IMR-90 (cell line): ENCODE measurements around the gene DSCAM. TPM values are rescaled to one million over a fixed set of nuclear protein-coding genes. Genes with fewer than 3 reads are reported as not detected.

Source experiments
- ATAC-seq: fragments of 200-7000 bp; cut with Tn5 transposase; 2 replicates; pipeline ENCODE4 v1.9.1; 2020; ENCODE audit warnings: low read depth, mild to moderate bottlenecking, moderate library complexity
- BruUV-seq: library from RNA; stranded (reverse); fragments of 400-500 nt; replicated peaks from 2 replicates; lab custom pipeline; 2021; lab: Mats Ljungman, UMichigan
- CTCF ChIA-PET: fragments of 300-600 bp; formaldehyde crosslinking; extraction: SDS; loops from one replicate; lab custom pipeline; 2021; ENCODE audit warnings: antibody characterized with exemption; lab: Yijun Ruan, JAX
- POLR2A ChIA-PET: fragments of 300-600 bp; sonication (Branson Sonifier 250); formaldehyde crosslinking; loops from one replicate; lab custom pipeline; 2022; ENCODE audit warnings: antibody characterized with exemption; ENCODE audit not compliant: unreplicated experiment; lab: Charles Lee
- DNase-seq: peaks from one replicate; pipeline ENCODE4 v3.0.0; 2013
- H2AFZ ChIP-seq: replicated peaks from 2 replicates; pipeline ENCODE3; 2013; ENCODE audit warnings: low read length, mild to moderate bottlenecking; ENCODE audit not compliant: poor library complexity
- H2AK5ac ChIP-seq: 2 replicates; pipeline ENCODE4 v1.6.1; 2013; ENCODE audit warnings: low read depth, low read length, inconsistent platforms
- H2AK9ac ChIP-seq: replicated peaks from 2 replicates; pipeline ENCODE3; 2013; ENCODE audit warnings: mild to moderate bottlenecking, low read depth, low read length, moderate library complexity; ENCODE audit not compliant: poor library complexity
- H2BK120ac ChIP-seq: 2 replicates; pipeline ENCODE4 v1.6.1; 2013; ENCODE audit warnings: low read depth, low read length, inconsistent platforms
- H2BK15ac ChIP-seq: 3 replicates; pipeline ENCODE4 v1.6.1; 2013; ENCODE audit warnings: low read depth, low read length, inconsistent platforms
- H2BK20ac ChIP-seq: 2 replicates; pipeline ENCODE4 v1.6.1; 2013; ENCODE audit warnings: low read depth, mild to moderate bottlenecking, inconsistent platforms, low read length, moderate library complexity
- H2BK5ac ChIP-seq: 2 replicates; pipeline ENCODE4 v1.6.1; 2013; ENCODE audit warnings: mild to moderate bottlenecking, low read depth, low read length, inconsistent platforms; ENCODE audit not compliant: poor library complexity, severe bottlenecking
- H3K14ac ChIP-seq: replicated peaks from 2 replicates; pipeline ENCODE4 v1.6.1; 2013; ENCODE audit warnings: low read depth, low read length, inconsistent platforms
- H3K18ac ChIP-seq: 2 replicates; pipeline ENCODE4 v1.6.1; 2013; ENCODE audit warnings: low read depth, low read length, control low read depth
- H3K23ac ChIP-seq: 2 replicates; pipeline ENCODE4 v1.6.1; 2013; ENCODE audit warnings: low read depth, low read length, inconsistent platforms
- H3K27ac ChIP-seq: 2 replicates; pipeline ENCODE4 v1.5.1; 2013; ENCODE audit warnings: mild to moderate bottlenecking, control low read depth, low read length; ENCODE audit not compliant: insufficient read depth
- H3K27me3 ChIP-seq: 2 replicates; pipeline ENCODE4 v1.6.1; 2013; ENCODE audit warnings: low read length; ENCODE audit not compliant: control insufficient read depth, insufficient read depth
- H3K36me3 ChIP-seq: 2 replicates; pipeline ENCODE4 v1.6.1; 2013; ENCODE audit warnings: low read length, mixed read lengths; ENCODE audit not compliant: control insufficient read depth, insufficient read depth
- H3K4ac ChIP-seq: 2 replicates; pipeline ENCODE4 v1.6.1; 2013; ENCODE audit warnings: low read depth, low read length, inconsistent platforms
- H3K4me1 ChIP-seq: 2 replicates; pipeline ENCODE4 v1.6.1; 2013; ENCODE audit warnings: low read length, mixed read lengths; ENCODE audit not compliant: control insufficient read depth, insufficient read depth
- H3K4me2 ChIP-seq: 2 replicates; pipeline ENCODE4 v1.6.1; 2013; ENCODE audit warnings: low read depth, mild to moderate bottlenecking, control low read depth, low read length, moderate library complexity
- H3K4me3 ChIP-seq: 2 replicates; pipeline ENCODE4 v1.5.1; 2013; ENCODE audit warnings: low read depth, mild to moderate bottlenecking, control low read depth, low read length, moderate library complexity; ENCODE audit not compliant: insufficient read depth
- H3K56ac ChIP-seq: 2 replicates; pipeline ENCODE4 v1.6.1; 2013; ENCODE audit warnings: low read length, inconsistent platforms; ENCODE audit not compliant: insufficient read depth; ENCODE audit errors: extremely low read depth
- H3K79me1 ChIP-seq, 2 experiments: 2 replicates each; pipeline ENCODE4 v1.6.1; 2013; ENCODE audit warnings: low read length in 2 of 2, inconsistent platforms in 1 of 2, low read depth in 1 of 2
- H3K9ac ChIP-seq: 2 replicates; pipeline ENCODE4 v1.6.1; 2013; ENCODE audit warnings: low read depth, low read length, control low read depth
- H3K9me1 ChIP-seq: 2 replicates; pipeline ENCODE4 v1.6.1; 2013; ENCODE audit warnings: low read length, inconsistent platforms; ENCODE audit not compliant: insufficient read depth
- H3K9me3 ChIP-seq: 2 replicates; pipeline ENCODE4 v1.6.1; 2013; ENCODE audit warnings: low read length; ENCODE audit not compliant: control insufficient read depth, insufficient read depth
- H4K20me1 ChIP-seq: 2 replicates; pipeline ENCODE4 v1.6.1; 2013; ENCODE audit warnings: low read length, inconsistent platforms; ENCODE audit not compliant: insufficient read depth
- H4K5ac ChIP-seq: 2 replicates; pipeline ENCODE4 v1.6.1; 2013; ENCODE audit warnings: mild to moderate bottlenecking, low read depth, low read length, control low read depth
- H4K8ac ChIP-seq, 2 experiments: 2 replicates each; pipeline ENCODE4 v1.6.1; 2013; ENCODE audit warnings: low read depth in 2 of 2, low read length in 2 of 2, control low read depth in 1 of 2, inconsistent platforms in 1 of 2
- H4K91ac ChIP-seq: 2 replicates; pipeline ENCODE4 v1.6.1; 2013; ENCODE audit warnings: low read depth, low read length, inconsistent platforms; ENCODE audit not compliant: insufficient read depth
- CEBPB ChIP-seq: IDR thresholded peaks from 2 replicates; pipeline ENCODE4 v1.6.1; 2012; ENCODE audit warnings: low read depth, low read length, improper control_type of control experiment
- CHD1 ChIP-seq: IDR thresholded peaks from 2 replicates; pipeline ENCODE4 v1.6.1; 2012; ENCODE audit warnings: low read depth, low read length, improper control_type of control experiment
- RAD21 ChIP-seq: IDR thresholded peaks from 2 replicates; pipeline ENCODE4 v1.6.1; 2012; ENCODE audit warnings: low read length, improper control_type of control experiment
- RCOR1 ChIP-seq: IDR thresholded peaks from 2 replicates; pipeline ENCODE4 v1.6.1; 2012; ENCODE audit warnings: mild to moderate bottlenecking, low read length, improper control_type of control experiment; ENCODE audit not compliant: insufficient replicate concordance
- RFX5 ChIP-seq: IDR thresholded peaks from 2 replicates; pipeline ENCODE4 v1.8.0; 2012; ENCODE audit warnings: low read depth, mild to moderate bottlenecking, low read length, moderate library complexity
- SMC3 ChIP-seq: fragments of 150-350 bp; IDR thresholded peaks from 2 replicates; pipeline ENCODE4 v1.6.1; 2016; ENCODE audit warnings: low read depth, mild to moderate bottlenecking, antibody characterized with exemption, low read length, moderate library complexity
- WGBS, 2 experiments: methylation state at CpG; one replicate each; pipeline versions ENCODE4 v1.1.5 to v1.1.7; 2013; ENCODE audit warnings: missing lambda C conversion rate in 2 of 2; ENCODE audit not compliant: insufficient read length in 1 of 2; ENCODE audit errors: extremely low coverage in 2 of 2; 5-methylcytosine and 5-hydroxymethylcytosine counted together
- dilution Hi-C: fragments of 300-500 bp; cut with HindIII; formaldehyde crosslinking; loops from one replicate; pipeline ENCODE4 v1.14.3; 2018; ENCODE audit warnings: low sequenced_read_pairs; ENCODE audit not compliant: unreplicated experiment
- in situ Hi-C: fragments of 300-500 bp; cut with MboI; formaldehyde crosslinking; loops from 3 replicates; pipeline ENCODE4 v1.14.3; 2019; ENCODE audit warnings: low sequenced_read_pairs, inconsistent platforms, mixed read lengths
- intact Hi-C: fragments of 100-400 bp; cut with micrococcal nuclease; formaldehyde crosslinking; loops from 2 replicates; pipeline ENCODE4 v1.10.0; 2022
- polyA plus RNA-seq, 3 experiments: library from polyadenylated mRNA; depleted of rRNA; stranded (reverse); fragments of >200 nt; gene quantifications; 2 replicates each; pipeline ENCODE4 v1.2.3, GENCODE V29; 2012; ENCODE audit warnings: low replicate concordance in 1 of 3
- total RNA-seq: library from RNA; depleted of rRNA; stranded (reverse); fragments of >200 nt; gene quantifications from 2 replicates; pipeline ENCODE4 v1.2.3, GENCODE V29; 2012
- TF ChIP-seq, protein P1 (sequence below): conservative IDR thresholded peaks from 2 replicates; pipeline ENCODE4 v1.5.1; 2012; ENCODE audit warnings: mild to moderate bottlenecking, low read depth, low read length, improper control_type of control experiment
- TF ChIP-seq, protein P2 (sequence below): fragments of 150-350 bp; IDR thresholded peaks from 2 replicates; pipeline ENCODE4 v1.6.1; 2017; ENCODE audit warnings: mild to moderate bottlenecking, antibody characterized with exemption, low read length, low read depth

DSCAM gene
- total and polyA plus RNA-seq, 2 of the 4 experiments (the other 2 are of a cell fraction): under 0.01 to 0.02 TPM

GRCh38 chr21:40830836-40831235, 16.1 kb downstream of the DSCAM start:
- Histone ChIP-seq H2AK9ac (no peak overlapping the region), H3K27ac (no peak overlapping the region), H3K9me3 (peaks cover 16% of the 10 kb centered on the region), H3K4me2 (no peak overlapping the region), H3K79me1 (no peaks in the 10 kb centered on the region), H4K8ac (no peak overlapping the region), H3K14ac (no peak overlapping the region), H3K56ac (no peak overlapping the region), H2AK5ac (no peak overlapping the region), H3K18ac (no peak overlapping the region), H3K4me1 (no peaks in the 10 kb centered on the region), H2AFZ (no peak overlapping the region), H4K91ac (no peak overlapping the region), H4K20me1 (no peaks in the 10 kb centered on the region), H4K5ac (no peak overlapping the region), H2BK120ac (no peak overlapping the region), H3K4me3 (no peak overlapping the region), H2BK20ac (no peak overlapping the region), H3K36me3 (no peaks in the 10 kb centered on the region), H2BK5ac (no peak overlapping the region), H3K27me3 (no peaks in the 10 kb centered on the region), H3K9me1 (no peaks in the 10 kb centered on the region), H3K4ac (no peak overlapping the region), H3K23ac (no peak overlapping the region), H3K9ac (no peak overlapping the region), H2BK15ac (no peak overlapping the region)
- intact Hi-C loops: no loop called here
- ChIA-PET CTCF (no interaction called here), POLR2A (no interaction called here)
- BruUV-seq: no TSS peak
- in situ Hi-C loops: no loop called here
- DNase-seq: no peak
- TF ChIP-seq, protein P1, sequence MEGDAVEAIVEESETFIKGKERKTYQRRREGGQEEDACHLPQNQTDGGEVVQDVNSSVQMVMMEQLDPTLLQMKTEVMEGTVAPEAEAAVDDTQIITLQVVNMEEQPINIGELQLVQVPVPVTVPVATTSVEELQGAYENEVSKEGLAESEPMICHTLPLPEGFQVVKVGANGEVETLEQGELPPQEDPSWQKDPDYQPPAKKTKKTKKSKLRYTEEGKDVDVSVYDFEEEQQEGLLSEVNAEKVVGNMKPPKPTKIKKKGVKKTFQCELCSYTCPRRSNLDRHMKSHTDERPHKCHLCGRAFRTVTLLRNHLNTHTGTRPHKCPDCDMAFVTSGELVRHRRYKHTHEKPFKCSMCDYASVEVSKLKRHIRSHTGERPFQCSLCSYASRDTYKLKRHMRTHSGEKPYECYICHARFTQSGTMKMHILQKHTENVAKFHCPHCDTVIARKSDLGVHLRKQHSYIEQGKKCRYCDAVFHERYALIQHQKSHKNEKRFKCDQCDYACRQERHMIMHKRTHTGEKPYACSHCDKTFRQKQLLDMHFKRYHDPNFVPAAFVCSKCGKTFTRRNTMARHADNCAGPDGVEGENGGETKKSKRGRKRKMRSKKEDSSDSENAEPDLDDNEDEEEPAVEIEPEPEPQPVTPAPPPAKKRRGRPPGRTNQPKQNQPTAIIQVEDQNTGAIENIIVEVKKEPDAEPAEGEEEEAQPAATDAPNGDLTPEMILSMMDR: no peak
- no peak for TF ChIP-seq CHD1
- no peak for TF ChIP-seq RCOR1
- no peak for TF ChIP-seq RFX5
- no peak for TF ChIP-seq SMC3
- TF ChIP-seq RAD21: no peak
- TF ChIP-seq CEBPB: no peak
- TF ChIP-seq, protein P2, sequence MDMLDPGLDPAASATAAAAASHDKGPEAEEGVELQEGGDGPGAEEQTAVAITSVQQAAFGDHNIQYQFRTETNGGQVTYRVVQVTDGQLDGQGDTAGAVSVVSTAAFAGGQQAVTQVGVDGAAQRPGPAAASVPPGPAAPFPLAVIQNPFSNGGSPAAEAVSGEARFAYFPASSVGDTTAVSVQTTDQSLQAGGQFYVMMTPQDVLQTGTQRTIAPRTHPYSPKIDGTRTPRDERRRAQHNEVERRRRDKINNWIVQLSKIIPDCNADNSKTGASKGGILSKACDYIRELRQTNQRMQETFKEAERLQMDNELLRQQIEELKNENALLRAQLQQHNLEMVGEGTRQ: no peak
- dilution Hi-C loops: no loop called here
- WGBS, 2 experiments: 20% methylated on average over 1 of the region's 4 CpGs; no CpG with 5 or more reads in 1 of the 2 experiments
- no peak for ATAC-seq
